Osteoblast (primary cell): ENCODE measurements around the gene IGF1R. TPM values are rescaled to one million over a fixed set of nuclear protein-coding genes. Genes with fewer than 3 reads are reported as not detected.

ENCODE experiments used
- DNase-seq: peaks from one replicate; pipeline ENCODE4 v3.0.0; 2011; ENCODE audit warnings: low spot score, mixed read lengths; ENCODE audit not compliant: insufficient read length; ENCODE audit errors: missing footprints
- H2AFZ ChIP-seq: 2 replicates; pipeline ENCODE4 v1.6.0; 2011; ENCODE audit warnings: mild to moderate bottlenecking, low read length
- H3K27ac ChIP-seq: 2 replicates; pipeline ENCODE4 v1.5.1; 2011; ENCODE audit warnings: mild to moderate bottlenecking, low read depth, low read length, moderate library complexity
- H3K27me3 ChIP-seq: 2 replicates; pipeline ENCODE4 v1.6.0; 2012; ENCODE audit warnings: mild to moderate bottlenecking, control low read depth, inconsistent platforms, low read length, moderate library complexity; ENCODE audit not compliant: insufficient read depth
- H3K36me3 ChIP-seq: 2 replicates; pipeline ENCODE4 v1.5.1; 2011; ENCODE audit warnings: mild to moderate bottlenecking, low read length, control low read depth, moderate library complexity; ENCODE audit not compliant: insufficient read depth
- H3K4me1 ChIP-seq: 2 replicates; pipeline ENCODE4 v1.5.1; 2011; ENCODE audit warnings: mild to moderate bottlenecking, low read length, control low read depth, moderate library complexity; ENCODE audit not compliant: insufficient read depth
- H3K4me2 ChIP-seq: 2 replicates; pipeline ENCODE4 v1.6.0; 2011; ENCODE audit warnings: mild to moderate bottlenecking, low read length; ENCODE audit not compliant: insufficient read depth
- H3K4me3 ChIP-seq: fragments of 200-600 bp; sonication (generic); 3 replicates; pipeline ENCODE4 v1.5.1; 2012; ENCODE audit warnings: mild to moderate bottlenecking, low read length, inconsistent platforms; ENCODE audit not compliant: insufficient read depth
- H3K79me2 ChIP-seq: 2 replicates; pipeline ENCODE4 v1.6.0; 2012; ENCODE audit warnings: mild to moderate bottlenecking, low read length, control low read depth, inconsistent platforms; ENCODE audit not compliant: insufficient read depth
- H3K9me3 ChIP-seq: 2 replicates; pipeline ENCODE4 v1.5.1; 2011; ENCODE audit warnings: low read depth, low read length, control low read depth
- H4K20me1 ChIP-seq: 2 replicates; pipeline ENCODE4 v1.6.0; 2012; ENCODE audit warnings: mild to moderate bottlenecking, low read length, control low read depth; ENCODE audit not compliant: insufficient read depth
- CTCF ChIP-seq: IDR thresholded peaks from 2 replicates; pipeline ENCODE4 v1.5.1; 2011; ENCODE audit warnings: mild to moderate bottlenecking, low read depth, low read length, moderate library complexity; ENCODE audit errors: extremely low read depth
- total RNA-seq: library from RNA; depleted of rRNA; stranded (reverse); fragments of >200 nt; gene quantifications from 2 replicates; pipeline ENCODE4 v1.2.3, GENCODE V29; 2012

The IGF1R gene
- total RNA-seq, 1 donor, result 18.8 TPM

- TF ChIP-seq CTCF, result no peak
- Histone ChIP-seq H3K27me3 (no peaks in the 10 kb centered on the region), H3K79me2 (peaks cover 66% of the 10 kb centered on the region), H4K20me1 (peaks cover 43% of the 10 kb centered on the region), H3K4me2 (peak overlapping the region; percentile 43), H2AFZ (no peak overlapping the region), H3K27ac (peak overlapping the region; percentile 18), H3K4me3 (no peak overlapping the region), H3K9me3 (no peaks in the 10 kb centered on the region), H3K36me3 (no peaks in the 10 kb centered on the region), H3K4me1 (peaks cover 20% of the 10 kb centered on the region)
- no peak for DNase-seq
These were observed 158.9 kb downstream of the IGF1R start for GRCh38 chr15:98807262-98807661.

- no peak for DNase-seq
- Histone ChIP-seq H3K79me2 (peaks cover 66% of the 10 kb centered on the region), H4K20me1 (peaks cover 34% of the 10 kb centered on the region), H3K4me3 (no peak overlapping the region), H3K9me3 (no peaks in the 10 kb centered on the region), H3K27ac (no peak overlapping the region), H3K36me3 (no peaks in the 10 kb centered on the region), H3K27me3 (no peaks in the 10 kb centered on the region), H2AFZ (no peak overlapping the region), H3K4me2 (peak overlapping the region; percentile 16), H3K4me1 (peaks cover 17% of the 10 kb centered on the region)
- TF ChIP-seq CTCF, result no peak
These were observed 160.9 kb downstream of the IGF1R start for GRCh38 chr15:98809273-98809672.

- H2AFZ ChIP-seq, result no peak overlapping the region
- no peak overlapping the region for H3K4me2 ChIP-seq
- no peaks in the 10 kb centered on the region for H3K9me3 ChIP-seq
- no peak for TF ChIP-seq CTCF
- H3K4me3 ChIP-seq, result no peak overlapping the region
- no peak overlapping the region for H3K27ac ChIP-seq
- DNase-seq, result no peak
- peaks cover 6% of the 10 kb centered on the region for H3K4me1 ChIP-seq
- H3K36me3 ChIP-seq, result no peaks in the 10 kb centered on the region
- H4K20me1 ChIP-seq, result peaks cover 34% of the 10 kb centered on the region
- peaks cover 62% of the 10 kb centered on the region for H3K79me2 ChIP-seq
- H3K27me3 ChIP-seq, result no peaks in the 10 kb centered on the region
These were observed 164.5 kb downstream of the IGF1R start for GRCh38 chr15:98812716-98813446.

GRCh38 chr15:98813951-98814350 lies 165.6 kb downstream of the IGF1R start:
- no peak overlapping the region for H3K4me2 ChIP-seq
- H3K4me3 ChIP-seq, result no peak overlapping the region
- H3K4me1 ChIP-seq, result peaks cover 4% of the 10 kb centered on the region
- no peak overlapping the region for H2AFZ ChIP-seq
- no peaks in the 10 kb centered on the region for H3K36me3 ChIP-seq
- H3K27me3 ChIP-seq, result no peaks in the 10 kb centered on the region
- DNase-seq, result no peak
- H4K20me1 ChIP-seq, result peaks cover 31% of the 10 kb centered on the region
- no peak for TF ChIP-seq CTCF
- peaks cover 63% of the 10 kb centered on the region for H3K79me2 ChIP-seq
- H3K27ac ChIP-seq, result no peak overlapping the region
- no peaks in the 10 kb centered on the region for H3K9me3 ChIP-seq
